H1 (cell line): ENCODE data around the gene LRBA. TPM values are rescaled to one million over a fixed set of nuclear protein-coding genes. Genes with fewer than 3 reads are reported as not detected.

Source experiments
- CTCF ChIA-PET: fragments of 300-600 bp; sonication (Branson Sonifier 250); formaldehyde crosslinking; loops from one replicate; lab custom pipeline; 2021; ENCODE audit not compliant: partially characterized antibody; lab: Charles Lee
- POLR2A ChIA-PET: fragments of 300-600 bp; sonication (Branson Sonifier 250); formaldehyde crosslinking; loops from one replicate; lab custom pipeline; 2021; ENCODE audit warnings: inconsistent platforms; ENCODE audit not compliant: partially characterized antibody; lab: Charles Lee
- DNase-seq, 2 experiments: peaks; one replicate each; pipeline versions ENCODE4 v3.0.0 to v3.0.0-alpha.2; 2010 to 2022; ENCODE audit warnings: low spot score in 2 of 2, low read depth in 1 of 2, mixed read lengths in 1 of 2
- FAIRE-seq: peaks from 2 replicates; lab custom pipeline; 2011; peaks lifted over from hg19 to GRCh38; lab: Jason Lieb, UNC
- H2AFZ ChIP-seq: 2 replicates; pipeline ENCODE4 v1.8.1; 2012; ENCODE audit warnings: low read length, inconsistent platforms
- H2AK5ac ChIP-seq: 2 replicates; pipeline ENCODE4 v1.6.1; 2013; ENCODE audit warnings: low read depth, low read length
- H2BK120ac ChIP-seq: replicated peaks from 2 replicates; pipeline ENCODE3; 2013; ENCODE audit warnings: low read depth, low read length, inconsistent platforms
- H2BK12ac ChIP-seq: 2 replicates; pipeline ENCODE4 v1.6.1; 2013; ENCODE audit warnings: low read depth, low read length
- H2BK15ac ChIP-seq: 2 replicates; pipeline ENCODE4 v1.6.1; 2013; ENCODE audit warnings: low read length
- H2BK20ac ChIP-seq: 2 replicates; pipeline ENCODE4 v1.6.1; 2013; ENCODE audit warnings: low read length
- H2BK5ac ChIP-seq: 2 replicates; pipeline ENCODE4 v1.6.1; 2013; ENCODE audit warnings: low read depth, low read length
- H3K14ac ChIP-seq: 2 replicates; pipeline ENCODE4 v1.6.1; 2013; ENCODE audit warnings: inconsistent platforms; ENCODE audit not compliant: insufficient read length
- H3K18ac ChIP-seq: 2 replicates; pipeline ENCODE4 v1.6.1; 2013; ENCODE audit warnings: low read length; ENCODE audit errors: extremely low read depth
- H3K23ac ChIP-seq: 2 replicates; pipeline ENCODE4 v1.6.1; 2013; ENCODE audit warnings: inconsistent platforms; ENCODE audit not compliant: insufficient read length
- H3K23me2 ChIP-seq: 2 replicates; pipeline ENCODE4 v1.6.1; 2013; ENCODE audit warnings: low read depth, low read length
- H3K27ac ChIP-seq: 2 replicates; pipeline ENCODE4 v1.6.1; 2011; ENCODE audit warnings: low read depth, low read length, inconsistent platforms
- H3K27me3 ChIP-seq, 4 experiments: replicated peaks in 1 of 4; 1 replicate in 1 of 4; 2 replicates in 3 of 4; pipeline versions ENCODE4 v1.6.1 to v1.8.1; 2011 to 2013; ENCODE audit warnings: low read length in 3 of 4, mild to moderate bottlenecking in 3 of 4, inconsistent platforms in 2 of 4, mixed read lengths in 2 of 4, moderate library complexity in 1 of 4; ENCODE audit not compliant: control insufficient read depth in 3 of 4, insufficient read depth in 3 of 4; ENCODE audit errors: extremely low read depth in 1 of 4
- H3K36me3 ChIP-seq, 4 experiments: 2 replicates each; pipeline versions ENCODE4 v1.6.1 to v1.8.1; 2011 to 2013; ENCODE audit warnings: mild to moderate bottlenecking in 4 of 4, low read length in 3 of 4, moderate library complexity in 2 of 4, control low read depth in 1 of 4, inconsistent platforms in 1 of 4; ENCODE audit not compliant: insufficient read depth in 4 of 4, control insufficient read depth in 2 of 4
- H3K4ac ChIP-seq: replicated peaks from 2 replicates; pipeline ENCODE3; 2013; ENCODE audit warnings: low read length, low read depth, mixed read lengths, inconsistent platforms; ENCODE audit not compliant: insufficient read length
- H3K4me1 ChIP-seq, 4 experiments: replicated peaks in 1 of 4; 1 replicate in 1 of 4; 2 replicates in 3 of 4; pipeline versions ENCODE4 v1.6.1 to v1.8.1; 2011 to 2013; ENCODE audit warnings: low read length in 3 of 4, inconsistent platforms in 2 of 4, mixed read lengths in 1 of 4; ENCODE audit not compliant: insufficient read depth in 4 of 4, control insufficient read depth in 3 of 4
- H3K4me2 ChIP-seq, 2 experiments: 2 replicates each; pipeline versions ENCODE4 v1.6.1 to v1.8.1; 2011 to 2013; ENCODE audit warnings: low read depth in 2 of 2, low read length in 2 of 2, control low read depth in 1 of 2, inconsistent platforms in 1 of 2, mild to moderate bottlenecking in 1 of 2; ENCODE audit not compliant: insufficient read depth in 1 of 2
- H3K4me3 ChIP-seq, 4 experiments: fragments of 200-600, 300-600 bp in 1 of 4; sonication (generic), shearing (Covaris generic), sonication (Bioruptor Twin) in 1 of 4; 2 replicates each; pipeline versions ENCODE4 v1.5.1 to v1.8.1; 2011 to 2016; ENCODE audit warnings: low read length in 4 of 4, low read depth in 3 of 4, control low read depth in 2 of 4, inconsistent platforms in 2 of 4, mild to moderate bottlenecking in 2 of 4, mixed read lengths in 1 of 4, moderate library complexity in 1 of 4; ENCODE audit not compliant: insufficient read depth in 2 of 4; ENCODE audit errors: extremely low read depth in 1 of 4
- H3K56ac ChIP-seq: replicated peaks from 2 replicates; pipeline ENCODE3; 2013; ENCODE audit warnings: low read depth, mild to moderate bottlenecking, mixed read lengths, low read length, inconsistent platforms; ENCODE audit not compliant: insufficient read length
- H3K79me1 ChIP-seq: 2 replicates; pipeline ENCODE4 v1.6.1; 2013; ENCODE audit warnings: low read depth, low read length, control low read depth
- H3K79me2 ChIP-seq, 2 experiments: 2 replicates each; pipeline versions ENCODE4 v1.6.1 to v1.8.1; 2012 to 2013; ENCODE audit warnings: low read length in 2 of 2, mild to moderate bottlenecking in 2 of 2, inconsistent platforms in 1 of 2; ENCODE audit not compliant: insufficient read depth in 2 of 2, control insufficient read depth in 1 of 2
- H3K9ac ChIP-seq, 4 experiments: replicated peaks in 1 of 4; 1 replicate in 1 of 4; 2 replicates in 3 of 4; pipeline versions ENCODE4 v1.6.1 to v1.8.1; 2011 to 2013; ENCODE audit warnings: low read depth in 3 of 4, low read length in 3 of 4, control low read depth in 2 of 4, mild to moderate bottlenecking in 2 of 4, moderate library complexity in 2 of 4, inconsistent platforms in 1 of 4; ENCODE audit errors: extremely low read depth in 1 of 4
- H3K9me3 ChIP-seq, 2 experiments: 2 replicates each; pipeline versions ENCODE4 v1.6.1 to v1.8.1; 2012 to 2013; ENCODE audit warnings: mild to moderate bottlenecking in 2 of 2, moderate library complexity in 2 of 2, control low read depth in 1 of 2, inconsistent platforms in 1 of 2, low read depth in 1 of 2, low read length in 1 of 2, mixed read lengths in 1 of 2; ENCODE audit not compliant: insufficient read depth in 2 of 2
- H4K20me1 ChIP-seq, 2 experiments: replicated peaks in 1 of 2; 2 replicates each; pipeline versions ENCODE3 to v1.8.1; 2011 to 2013; ENCODE audit warnings: inconsistent platforms in 2 of 2, low read length in 2 of 2, mild to moderate bottlenecking in 1 of 2; ENCODE audit not compliant: insufficient read depth in 2 of 2, control insufficient read depth in 1 of 2
- H4K5ac ChIP-seq: 2 replicates; pipeline ENCODE4 v1.6.1; 2013; ENCODE audit warnings: low read length, low read depth, mixed read lengths, inconsistent platforms; ENCODE audit not compliant: insufficient read length
- H4K8ac ChIP-seq: 2 replicates; pipeline ENCODE4 v1.8.0; 2013; ENCODE audit warnings: mild to moderate bottlenecking, moderate library complexity, low read length, inconsistent platforms; ENCODE audit not compliant: insufficient read depth; ENCODE audit errors: extremely low read depth
- H4K91ac ChIP-seq: replicated peaks from 2 replicates; pipeline ENCODE3; 2013; ENCODE audit warnings: low read length, mixed read lengths, inconsistent platforms; ENCODE audit not compliant: insufficient read length
- CHD2 ChIP-seq: IDR thresholded peaks from 2 replicates; pipeline ENCODE4 v1.6.1; 2012; ENCODE audit warnings: low read length, improper control_type of control experiment
- EZH2 ChIP-seq: fragments of 200-600 bp; sonication (generic); IDR thresholded peaks from 2 replicates; pipeline ENCODE4 v1.7.1; 2012; ENCODE audit warnings: low read depth, mild to moderate bottlenecking, moderate library complexity, low read length, inconsistent platforms; ENCODE audit not compliant: severe bottlenecking
- JUND ChIP-seq: IDR thresholded peaks from 2 replicates; pipeline ENCODE4 v1.6.1; 2011; ENCODE audit warnings: mild to moderate bottlenecking, improper control_type of control experiment, low read length
- PHF8 ChIP-seq: fragments of 200-600 bp; sonication (generic); conservative IDR thresholded peaks from 2 replicates; pipeline ENCODE4 v1.7.1; 2012; ENCODE audit warnings: low read depth, mild to moderate bottlenecking, inconsistent platforms, low read length, moderate library complexity
- WGBS, 2 experiments: shearing (Covaris generic) in 1 of 2; methylation state at CpG; one replicate each; pipeline versions ENCODE4 v1.1.6 to v1.1.7; 2013 to 2015; ENCODE audit warnings: low lambda C conversion rate in 2 of 2, mixed read lengths in 2 of 2, inconsistent platforms in 1 of 2, low coverage in 1 of 2, missing lambda C conversion rate in 1 of 2; ENCODE audit not compliant: insufficient replicate concordance in 2 of 2, insufficient coverage in 1 of 2, insufficient read length in 1 of 2; ENCODE audit errors: extremely low coverage in 1 of 2, missing lambda C conversion rate in 1 of 2; 5-methylcytosine and 5-hydroxymethylcytosine counted together
- polyA plus RNA-seq, 7 experiments: library from polyadenylated mRNA; depleted of rRNA in 3 of 7; stranded (reverse) in 5 of 7; unstranded in 2 of 7; fragments of >200 nt in 5 of 7; fragments of 200-250 nt in 2 of 7; gene quantifications; 1 replicate in 5 of 7; 2 replicates in 1 of 7; 4 replicates in 1 of 7; pipeline versions ENCODE4 v1.2.1 to v1.2.3, GENCODE V29; 2011 to 2013; ENCODE audit warnings: missing spikeins in 2 of 7, mixed read lengths in 2 of 7
- total RNA-seq: library from RNA; stranded (reverse); fragmentation: NEBNext Ultra II Directional; extraction: Animal tissue kit (Norgen Biotek cat#: 25700); gene quantifications from 2 replicates; pipeline ENCODE4 v1.2.1, GENCODE V29; 2021
- TF ChIP-seq, protein P1 (sequence below): IDR thresholded peaks from 2 replicates; pipeline ENCODE4 v1.6.1; 2011; ENCODE audit warnings: low read depth, mild to moderate bottlenecking, low read length; ENCODE audit not compliant: insufficient read depth

LRBA gene
- total and polyA plus RNA-seq, 2 of the 8 experiments (the other 6 are each of a cell fraction or from before 2014, with no cell fraction given) = 54.6 to 83.2 TPM

DNA sequence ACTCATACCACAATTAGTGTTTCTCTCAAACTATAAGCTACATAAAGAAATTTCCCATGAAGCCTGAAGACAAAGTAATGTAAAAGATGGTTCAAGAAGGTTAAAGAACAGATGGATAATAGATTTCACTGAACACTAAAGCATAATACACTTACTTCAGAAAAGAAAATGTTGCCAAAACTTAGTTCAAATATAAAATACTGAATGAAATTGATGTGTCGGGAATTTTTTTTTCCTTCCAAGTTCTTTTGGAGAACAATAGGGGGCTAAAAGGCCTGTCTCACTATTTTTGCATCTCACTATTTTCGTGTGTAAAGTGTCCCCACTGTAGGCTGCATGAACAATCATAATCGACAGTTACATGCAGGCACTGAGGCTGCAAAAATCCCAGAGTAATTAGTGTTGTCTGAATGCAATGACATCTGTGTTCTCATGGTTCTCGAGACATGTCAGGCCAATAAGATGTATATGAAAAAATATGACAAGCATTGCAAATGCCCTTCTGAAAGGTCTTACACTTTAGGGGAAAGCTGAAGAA lies 445.0 kb downstream of the LRBA start:
- DNase-seq = no peak
- H3K27ac ChIP-seq = no peak overlapping the region
- no peak overlapping the region for H2BK20ac ChIP-seq
- no peaks in the 10 kb centered on the region for H3K36me3 ChIP-seq
- POLR2A ChIA-PET = no interaction called here
- FAIRE-seq = no peak
- no peaks in the 10 kb centered on the region for H3K79me2 ChIP-seq
- no peak overlapping the region for H3K23ac ChIP-seq
- no peak overlapping the region for H2BK12ac ChIP-seq
- no peak overlapping the region for H2AK5ac ChIP-seq
- CTCF ChIA-PET = no interaction called here
- no peak overlapping the region for H3K14ac ChIP-seq
- H2BK120ac ChIP-seq = no peak overlapping the region
- H4K91ac ChIP-seq = no peak overlapping the region
- H3K27me3 ChIP-seq = no peaks in the 10 kb centered on the region
- H2BK5ac ChIP-seq = no peak overlapping the region
- 82% methylated on average over 4 of the region's 4 CpGs; no CpG with 5 or more reads in 1 of the 2 experiments for WGBS, 2 experiments
- no peak overlapping the region for H4K8ac ChIP-seq
- H3K4me3 ChIP-seq = no peak overlapping the region
- no peak for TF ChIP-seq JUND
- TF ChIP-seq, protein P1, sequence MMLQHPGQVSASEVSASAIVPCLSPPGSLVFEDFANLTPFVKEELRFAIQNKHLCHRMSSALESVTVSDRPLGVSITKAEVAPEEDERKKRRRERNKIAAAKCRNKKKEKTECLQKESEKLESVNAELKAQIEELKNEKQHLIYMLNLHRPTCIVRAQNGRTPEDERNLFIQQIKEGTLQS = no peak
- TF ChIP-seq CHD2 = no peak
- no peak for TF ChIP-seq EZH2
- TF ChIP-seq PHF8 = no peak
- no peaks in the 10 kb centered on the region for H3K4me1 ChIP-seq
- H2BK15ac ChIP-seq = no peak overlapping the region
- no peak overlapping the region for H3K18ac ChIP-seq
- H3K4ac ChIP-seq = no peak overlapping the region
- H3K9ac ChIP-seq = no peak overlapping the region
- no peak overlapping the region for H2AFZ ChIP-seq
- H3K9me3 ChIP-seq = peaks cover 1 to 2% of the 10 kb centered on the region in 2 experiments; a peak in 2 of 4 replicates
- no peak overlapping the region for H3K4me2 ChIP-seq
- H3K79me1 ChIP-seq = no peaks in the 10 kb centered on the region
- no peaks in the 10 kb centered on the region for H3K23me2 ChIP-seq
- H4K20me1 ChIP-seq = peaks cover 0 to 2% of the 10 kb centered on the region in 2 experiments
- H3K56ac ChIP-seq = no peak overlapping the region
- H4K5ac ChIP-seq = no peak overlapping the region
